ENCODE results near the gene CACNA1D. TPM values are rescaled to one million over a fixed set of nuclear protein-coding genes. Genes with fewer than 3 reads are reported as not detected.

CACNA1D gene
- total RNA-seq, 2 donors from 2014 or later: 9.9 to 20.4 TPM

GRCh38 chr3:53534676-53535400 is 40.4 kb downstream of the CACNA1D start:
- Histone ChIP-seq H3K36me3 (replicated peaks in 1 of 2; ENCODE audit: insufficient read depth in 1 of 2, low read depth in 2 of 2) (no peaks in the 10 kb centered on the region), H3K9me3 (no peaks in the 10 kb centered on the region), H3K4me1 (peaks cover 9% of the 10 kb centered on the region), H3K27ac (peak overlapping the region in 2 of 4 donors; percentile 18 to 49), H3K4me3 (no peak overlapping the region), H3K27me3 (no peaks in the 10 kb centered on the region)
- DNase-seq (peak in 1 of 4 donors; percentile 8), ATAC-seq (peak; percentile 65)
- TF ChIP-seq POLR2A (IDR thresholded peaks at IDR 0.05): no peak
- TF ChIP-seq CTCF (IDR thresholded peaks at IDR 0.05): no peak
- intact Hi-C loops (cut with DNase I): no loop called here
- WGBS, 2 donors: 65 to 70% methylated on average over 13 of the region's 13 CpGs

- H3K36me3 ChIP-seq (replicated peaks in 1 of 2; ENCODE audit: insufficient read depth in 1 of 2, low read depth in 2 of 2): no peaks in the 10 kb centered on the region
- DNase-seq (no peak), ATAC-seq (no peak)
- no peaks in the 10 kb centered on the region for H3K27me3 ChIP-seq
- 88 to 91% methylated on average over 4 of the region's 4 CpGs for WGBS, 2 donors
- TF ChIP-seq CTCF (IDR thresholded peaks at IDR 0.05): no peak
- TF ChIP-seq POLR2A (IDR thresholded peaks at IDR 0.05): no peak
- no peak overlapping the region for H3K4me3 ChIP-seq
- H3K27ac ChIP-seq: no peak overlapping the region
- H3K9me3 ChIP-seq: no peaks in the 10 kb centered on the region
- H3K4me1 ChIP-seq: peaks cover 9% of the 10 kb centered on the region
- intact Hi-C loops (cut with DNase I): no loop called here
Observed at GRCh38 chr3:53536282-53536681, 41.9 kb downstream of the CACNA1D start.

GRCh38 chr3:53544357-53544756 is 49.9 kb downstream of the CACNA1D start:
- Histone ChIP-seq H3K4me3 (no peak overlapping the region), H3K36me3 (replicated peaks in 1 of 2; ENCODE audit: insufficient read depth in 1 of 2, low read depth in 2 of 2) (no peaks in the 10 kb centered on the region), H3K4me1 (no peaks in the 10 kb centered on the region), H3K27ac (no peak overlapping the region), H3K9me3 (no peaks in the 10 kb centered on the region), H3K27me3 (no peaks in the 10 kb centered on the region)
- 90 to 98% methylated on average over 3 of the region's 3 CpGs for WGBS, 2 donors
- intact Hi-C loops (cut with DNase I): no loop called here
- TF ChIP-seq POLR2A (IDR thresholded peaks at IDR 0.05) (no peak), CTCF (IDR thresholded peaks at IDR 0.05) (no peak)
- no peak for ATAC-seq
- no peak for DNase-seq

- no peak overlapping the region for H3K27ac ChIP-seq
- no peak for TF ChIP-seq CTCF (IDR thresholded peaks at IDR 0.05)
- TF ChIP-seq POLR2A (IDR thresholded peaks at IDR 0.05): no peak
- H3K27me3 ChIP-seq: no peaks in the 10 kb centered on the region
- H3K4me1 ChIP-seq: no peaks in the 10 kb centered on the region
- ATAC-seq (no peak), DNase-seq (no peak)
- intact Hi-C loops (cut with DNase I): no loop called here
- H3K9me3 ChIP-seq: no peaks in the 10 kb centered on the region
- H3K36me3 ChIP-seq (replicated peaks in 1 of 2; ENCODE audit: insufficient read depth in 1 of 2, low read depth in 2 of 2): no peaks in the 10 kb centered on the region
- H3K4me3 ChIP-seq: no peak overlapping the region
- WGBS, 2 donors: 69 to 74% methylated on average over 10 of the region's 10 CpGs
Observed at GRCh38 chr3:53545310-53545995, 51.0 kb downstream of the CACNA1D start.

Measured in body of pancreas (tissue), 4 donors.